Spleen (tissue), 11 donors: ENCODE measurements around the gene THRA. TPM values are rescaled to one million over a fixed set of nuclear protein-coding genes. Genes with fewer than 3 reads are reported as not detected.
A peak's percentile ranks its signal among the peaks of the same experiment; 100 is the strongest.

Experiments used
- DNase-seq: peaks from one replicate; pipeline ENCODE4 v3.0.0-alpha.2; 2020
- H3K27ac ChIP-seq, 8 donors: fragments of 200-600 bp; sonication (generic) in 7 of 8; 1 replicate in 4 of 8; 2 replicates in 4 of 8; pipeline versions ENCODE4 v1.5.0 to v1.8.0; 2016 to 2021; ENCODE audit warnings: inconsistent platforms in 4 of 8, mild to moderate bottlenecking in 4 of 8, moderate library complexity in 1 of 8
- H3K27me3 ChIP-seq, 7 donors: fragments of 200-600 bp; sonication (generic) in 6 of 7; replicated peaks in 1 of 7; 1 replicate in 4 of 7; 2 replicates in 3 of 7; pipeline versions ENCODE4 v1.5.0 to v1.8.0; 2016 to 2021; ENCODE audit warnings: inconsistent platforms in 3 of 7, mild to moderate bottlenecking in 1 of 7
- H3K36me3 ChIP-seq, 6 donors: fragments of 200-600 bp; sonication (generic) in 5 of 6; 1 replicate in 4 of 6; 2 replicates in 2 of 6; pipeline versions ENCODE4 v1.5.0 to v1.8.0; 2016 to 2021; ENCODE audit warnings: inconsistent platforms in 2 of 6
- H3K4me1 ChIP-seq, 6 donors: fragments of 200-600 bp; sonication (generic) in 5 of 6; 1 replicate in 3 of 6; 2 replicates in 3 of 6; pipeline versions ENCODE4 v1.5.0 to v1.8.0; 2016 to 2021; ENCODE audit warnings: inconsistent platforms in 3 of 6
- H3K4me3 ChIP-seq, 8 donors: fragments of 200-600 bp; sonication (generic) in 7 of 8; 1 replicate in 4 of 8; 2 replicates in 4 of 8; pipeline versions ENCODE4 v1.5.0 to v1.8.0; 2016 to 2021; ENCODE audit warnings: inconsistent platforms in 4 of 8, mild to moderate bottlenecking in 4 of 8, moderate library complexity in 2 of 8
- H3K9me3 ChIP-seq, 8 donors: fragments of 200-600 bp; sonication (generic) in 7 of 8; 1 replicate in 4 of 8; 2 replicates in 4 of 8; pipeline versions ENCODE4 v1.5.0 to v1.8.0; 2016 to 2021; ENCODE audit warnings: inconsistent platforms in 4 of 8
- CTCF ChIP-seq, 11 experiments: fragments of 200-600 bp in 7 of 11; fragments of 450-650 bp in 4 of 11; sonication (generic) in 4 of 11; IDR thresholded peaks in 8 of 11; conservative IDR thresholded peaks in 3 of 11; 1 replicate in 7 of 11; 2 replicates in 4 of 11; pipeline versions ENCODE4 v1.4.0 to v1.8.0; 2016 to 2021; ENCODE audit warnings: antibody characterized with exemption in 11 of 11, inconsistent platforms in 4 of 11, mild to moderate bottlenecking in 1 of 11
- POLR2A ChIP-seq, 3 donors: fragments of 450-650 bp; IDR thresholded peaks; one replicate each; pipeline ENCODE4 v1.5.1; 2017; ENCODE audit warnings: antibody characterized with exemption in 3 of 3, mild to moderate bottlenecking in 1 of 3
- POLR2AphosphoS5 ChIP-seq, 3 donors: sonication (generic); formaldehyde crosslinking; IDR thresholded peaks; one replicate each; pipeline ENCODE4 v1.5.1; 2017; ENCODE audit warnings: antibody characterized with exemption in 3 of 3
- WGBS, 5 donors: extraction: QIAGEN DNeasy Blood & Tissue Kit in 3 of 5; methylation state at CpG; one replicate each; pipeline versions ENCODE4 v1.1.5 to v1.1.7; 2013 to 2018; 5-methylcytosine and 5-hydroxymethylcytosine counted together
- intact Hi-C: fragments of 100-400 bp; cut with DNase I; formaldehyde crosslinking; loops from one replicate; pipeline ENCODE4 v1.15.0; 2023; ENCODE audit warnings: low total_unique reads
- polyA plus RNA-seq, 3 donors: library from polyadenylated mRNA; stranded (reverse); fragments of 200-250 nt; gene quantifications; one replicate each; pipeline ENCODE4 v1.2.1, GENCODE V29; 2013
- total RNA-seq, 7 donors: library from RNA; depleted of rRNA in 3 of 7; stranded (reverse); fragments of >200 nt in 3 of 7; fragmentation: NEBNext Ultra II Directional in 4 of 7; extraction: Animal tissue kit (Norgen Biotek cat#: 25700) in 4 of 7; gene quantifications; one replicate each; pipeline versions ENCODE4 v1.1.0 to v1.2.1, GENCODE V29; 2016 to 2021
- donor health status: healthy with polysubstance abuse.
- donor health status: DM: no; HTN: no; CAD: no; lungs with moderate emphysema.
- donor health status: DM: no; HTN: no; CAD: no.
- donor health status: Bipolar disorder and iron deficiency.
- donor health status: healthy.
- donor health status: DM: no; HTN: no; CAD: no.
- donor health status: DM: yes; HTN: yes; CAD: no.

The THRA gene
- total and polyA plus RNA-seq, 10 donors, result 3.9 to 36.1 (median 16.9) TPM

GRCh38 chr17:40069751-40070708, 7.3 kb downstream of the THRA start:
- intact Hi-C loops, result no loop called here
- peaks cover 55 to 100% (median 87%) of the 10 kb centered on the region in 6 donors for H3K4me1 ChIP-seq
- no peak for DNase-seq
- WGBS, 5 donors, result 28 to 37% (median 32%) methylated on average over 7 to 14 of the region's 14 CpGs
- peak overlapping the region in 3 of 8 donors; percentile 27 to 60 (median 37) for H3K4me3 ChIP-seq
- TF ChIP-seq POLR2AphosphoS5 (IDR thresholded peaks at IDR 0.05) (peak in 1 of 3 donors; percentile 17), POLR2A (IDR thresholded peaks at IDR 0.05) (no peak), CTCF (IDR thresholded peaks at IDR 0.05 in 8 of 11, conservative IDR thresholded peaks at IDR 0.05 in 3 of 11) (peak in 6 of 11 experiments; percentile 24 to 52 (median 40))
- peak overlapping the region; percentile 3 to 86 (median 74) for H3K27ac ChIP-seq
- no peaks in the 10 kb centered on the region for H3K9me3 ChIP-seq
- peaks cover 0 to 11% (median 0%) of the 10 kb centered on the region in 6 donors for H3K36me3 ChIP-seq
- H3K27me3 ChIP-seq, result no peaks in the 10 kb centered on the region

DNA sequence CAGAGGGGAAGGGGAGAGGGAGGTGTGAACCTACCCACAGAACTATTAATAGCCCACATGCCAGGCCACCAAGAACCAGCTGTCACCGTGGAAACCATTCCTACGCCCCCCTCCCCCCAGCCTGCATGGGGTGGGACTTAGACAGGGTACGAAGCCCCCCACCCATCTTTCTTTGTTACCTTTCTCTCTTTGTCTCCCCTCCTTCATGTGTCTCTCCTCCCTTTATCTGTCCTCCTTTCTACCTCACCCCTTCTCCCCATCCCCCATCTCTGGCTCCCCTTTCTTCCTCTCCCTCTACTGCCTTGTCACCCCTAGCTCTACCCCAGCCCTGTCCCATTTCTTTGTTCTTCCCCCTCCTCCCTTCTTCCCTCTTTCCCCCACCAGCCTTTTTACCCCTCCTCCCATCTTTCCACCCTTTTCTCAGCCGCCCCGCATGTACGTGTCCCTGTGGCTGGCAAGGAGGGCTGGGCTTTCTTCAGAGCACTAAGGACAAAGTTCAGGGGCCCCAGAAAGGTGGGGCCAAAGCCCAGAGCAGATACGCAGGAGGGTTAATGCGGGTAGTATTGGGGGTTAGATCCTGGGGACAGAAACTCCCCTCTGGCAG, 8.0 kb downstream of the THRA start:
- WGBS, 5 donors, result 26 to 48% (median 40%) methylated on average over 8 of the region's 8 CpGs
- DNase-seq, result no peak
- H3K36me3 ChIP-seq, result peaks cover 0 to 12% (median 0%) of the 10 kb centered on the region in 6 donors
- peak overlapping the region; percentile 3 to 86 (median 74) for H3K27ac ChIP-seq
- H3K4me1 ChIP-seq, result peaks cover 55 to 100% (median 87%) of the 10 kb centered on the region in 6 donors
- TF ChIP-seq CTCF (IDR thresholded peaks at IDR 0.05 in 8 of 11, conservative IDR thresholded peaks at IDR 0.05 in 3 of 11) (no peak), POLR2A (IDR thresholded peaks at IDR 0.05) (no peak), POLR2AphosphoS5 (IDR thresholded peaks at IDR 0.05) (no peak)
- no peaks in the 10 kb centered on the region for H3K27me3 ChIP-seq
- intact Hi-C loops, result no loop called here
- H3K4me3 ChIP-seq, result peak overlapping the region in 1 of 8 donors; percentile 60
- H3K9me3 ChIP-seq, result no peaks in the 10 kb centered on the region

- Histone ChIP-seq H3K36me3 (peaks cover 0 to 18% (median 0%) of the 10 kb centered on the region in 6 donors), H3K4me1 (peaks cover 59 to 100% (median 88%) of the 10 kb centered on the region in 6 donors), H3K4me3 (peak overlapping the region in 1 of 8 donors; percentile 4), H3K27ac (peak overlapping the region in 7 of 8 donors; percentile 36 to 86 (median 78)), H3K9me3 (no peaks in the 10 kb centered on the region), H3K27me3 (no peaks in the 10 kb centered on the region)
- peak; percentile 87 for DNase-seq
- TF ChIP-seq POLR2AphosphoS5 (IDR thresholded peaks at IDR 0.05), result no peak
- TF ChIP-seq CTCF (IDR thresholded peaks at IDR 0.05 in 8 of 11, conservative IDR thresholded peaks at IDR 0.05 in 3 of 11), result no peak
- no peak for TF ChIP-seq POLR2A (IDR thresholded peaks at IDR 0.05)
- intact Hi-C loops, result no loop called here
- WGBS, 5 donors, result 42 to 69% (median 63%) methylated on average over 15 to 16 of the region's 16 CpGs
Observed at GRCh38 chr17:40071313-40072039, 8.7 kb downstream of the THRA start.
